H1 (cell line): ENCODE data around the gene JPH3. TPM values are rescaled to one million over a fixed set of nuclear protein-coding genes. Genes with fewer than 3 reads are reported as not detected.

Experiments used
- CTCF ChIA-PET: fragments of 300-600 bp; sonication (Branson Sonifier 250); formaldehyde crosslinking; loops from one replicate; lab custom pipeline; 2021; ENCODE audit not compliant: partially characterized antibody; lab: Charles Lee
- POLR2A ChIA-PET: fragments of 300-600 bp; sonication (Branson Sonifier 250); formaldehyde crosslinking; loops from one replicate; lab custom pipeline; 2021; ENCODE audit warnings: inconsistent platforms; ENCODE audit not compliant: partially characterized antibody; lab: Charles Lee
- DNase-seq, 2 experiments: peaks; one replicate each; pipeline versions ENCODE4 v3.0.0 to v3.0.0-alpha.2; 2010 to 2022; ENCODE audit warnings: low spot score in 2 of 2, low read depth in 1 of 2, mixed read lengths in 1 of 2
- FAIRE-seq: peaks from 2 replicates; lab custom pipeline; 2011; peaks lifted over from hg19 to GRCh38; lab: Jason Lieb, UNC
- H2AFZ ChIP-seq: 2 replicates; pipeline ENCODE4 v1.8.1; 2012; ENCODE audit warnings: low read length, inconsistent platforms
- H2AK5ac ChIP-seq: 2 replicates; pipeline ENCODE4 v1.6.1; 2013; ENCODE audit warnings: low read depth, low read length
- H2BK120ac ChIP-seq: replicated peaks from 2 replicates; pipeline ENCODE3; 2013; ENCODE audit warnings: low read depth, low read length, inconsistent platforms
- H2BK12ac ChIP-seq: 2 replicates; pipeline ENCODE4 v1.6.1; 2013; ENCODE audit warnings: low read depth, low read length
- H2BK15ac ChIP-seq: 2 replicates; pipeline ENCODE4 v1.6.1; 2013; ENCODE audit warnings: low read length
- H2BK20ac ChIP-seq: 2 replicates; pipeline ENCODE4 v1.6.1; 2013; ENCODE audit warnings: low read length
- H2BK5ac ChIP-seq: 2 replicates; pipeline ENCODE4 v1.6.1; 2013; ENCODE audit warnings: low read depth, low read length
- H3K14ac ChIP-seq: 2 replicates; pipeline ENCODE4 v1.6.1; 2013; ENCODE audit warnings: inconsistent platforms; ENCODE audit not compliant: insufficient read length
- H3K18ac ChIP-seq: 2 replicates; pipeline ENCODE4 v1.6.1; 2013; ENCODE audit warnings: low read length; ENCODE audit errors: extremely low read depth
- H3K23ac ChIP-seq: 2 replicates; pipeline ENCODE4 v1.6.1; 2013; ENCODE audit warnings: inconsistent platforms; ENCODE audit not compliant: insufficient read length
- H3K23me2 ChIP-seq: 2 replicates; pipeline ENCODE4 v1.6.1; 2013; ENCODE audit warnings: low read depth, low read length
- H3K27ac ChIP-seq: 2 replicates; pipeline ENCODE4 v1.6.1; 2011; ENCODE audit warnings: low read depth, low read length, inconsistent platforms
- H3K27me3 ChIP-seq, 4 experiments: replicated peaks in 1 of 4; 1 replicate in 1 of 4; 2 replicates in 3 of 4; pipeline versions ENCODE4 v1.6.1 to v1.8.1; 2011 to 2013; ENCODE audit warnings: low read length in 3 of 4, mild to moderate bottlenecking in 3 of 4, inconsistent platforms in 2 of 4, mixed read lengths in 2 of 4, moderate library complexity in 1 of 4; ENCODE audit not compliant: control insufficient read depth in 3 of 4, insufficient read depth in 3 of 4; ENCODE audit errors: extremely low read depth in 1 of 4
- H3K36me3 ChIP-seq, 4 experiments: 2 replicates each; pipeline versions ENCODE4 v1.6.1 to v1.8.1; 2011 to 2013; ENCODE audit warnings: mild to moderate bottlenecking in 4 of 4, low read length in 3 of 4, moderate library complexity in 2 of 4, control low read depth in 1 of 4, inconsistent platforms in 1 of 4; ENCODE audit not compliant: insufficient read depth in 4 of 4, control insufficient read depth in 2 of 4
- H3K4ac ChIP-seq: replicated peaks from 2 replicates; pipeline ENCODE3; 2013; ENCODE audit warnings: low read length, low read depth, mixed read lengths, inconsistent platforms; ENCODE audit not compliant: insufficient read length
- H3K4me1 ChIP-seq, 4 experiments: replicated peaks in 1 of 4; 1 replicate in 1 of 4; 2 replicates in 3 of 4; pipeline versions ENCODE4 v1.6.1 to v1.8.1; 2011 to 2013; ENCODE audit warnings: low read length in 3 of 4, inconsistent platforms in 2 of 4, mixed read lengths in 1 of 4; ENCODE audit not compliant: insufficient read depth in 4 of 4, control insufficient read depth in 3 of 4
- H3K4me2 ChIP-seq, 2 experiments: 2 replicates each; pipeline versions ENCODE4 v1.6.1 to v1.8.1; 2011 to 2013; ENCODE audit warnings: low read depth in 2 of 2, low read length in 2 of 2, control low read depth in 1 of 2, inconsistent platforms in 1 of 2, mild to moderate bottlenecking in 1 of 2; ENCODE audit not compliant: insufficient read depth in 1 of 2
- H3K4me3 ChIP-seq, 4 experiments: fragments of 200-600, 300-600 bp in 1 of 4; sonication (generic), shearing (Covaris generic), sonication (Bioruptor Twin) in 1 of 4; 2 replicates each; pipeline versions ENCODE4 v1.5.1 to v1.8.1; 2011 to 2016; ENCODE audit warnings: low read length in 4 of 4, low read depth in 3 of 4, control low read depth in 2 of 4, inconsistent platforms in 2 of 4, mild to moderate bottlenecking in 2 of 4, mixed read lengths in 1 of 4, moderate library complexity in 1 of 4; ENCODE audit not compliant: insufficient read depth in 2 of 4; ENCODE audit errors: extremely low read depth in 1 of 4
- H3K56ac ChIP-seq: replicated peaks from 2 replicates; pipeline ENCODE3; 2013; ENCODE audit warnings: low read depth, mild to moderate bottlenecking, mixed read lengths, low read length, inconsistent platforms; ENCODE audit not compliant: insufficient read length
- H3K79me1 ChIP-seq: 2 replicates; pipeline ENCODE4 v1.6.1; 2013; ENCODE audit warnings: low read depth, low read length, control low read depth
- H3K79me2 ChIP-seq, 2 experiments: 2 replicates each; pipeline versions ENCODE4 v1.6.1 to v1.8.1; 2012 to 2013; ENCODE audit warnings: low read length in 2 of 2, mild to moderate bottlenecking in 2 of 2, inconsistent platforms in 1 of 2; ENCODE audit not compliant: insufficient read depth in 2 of 2, control insufficient read depth in 1 of 2
- H3K9ac ChIP-seq, 4 experiments: replicated peaks in 1 of 4; 1 replicate in 1 of 4; 2 replicates in 3 of 4; pipeline versions ENCODE4 v1.6.1 to v1.8.1; 2011 to 2013; ENCODE audit warnings: low read depth in 3 of 4, low read length in 3 of 4, control low read depth in 2 of 4, mild to moderate bottlenecking in 2 of 4, moderate library complexity in 2 of 4, inconsistent platforms in 1 of 4; ENCODE audit errors: extremely low read depth in 1 of 4
- H3K9me3 ChIP-seq, 2 experiments: 2 replicates each; pipeline versions ENCODE4 v1.6.1 to v1.8.1; 2012 to 2013; ENCODE audit warnings: mild to moderate bottlenecking in 2 of 2, moderate library complexity in 2 of 2, control low read depth in 1 of 2, inconsistent platforms in 1 of 2, low read depth in 1 of 2, low read length in 1 of 2, mixed read lengths in 1 of 2; ENCODE audit not compliant: insufficient read depth in 2 of 2
- H4K20me1 ChIP-seq, 2 experiments: replicated peaks in 1 of 2; 2 replicates each; pipeline versions ENCODE3 to v1.8.1; 2011 to 2013; ENCODE audit warnings: inconsistent platforms in 2 of 2, low read length in 2 of 2, mild to moderate bottlenecking in 1 of 2; ENCODE audit not compliant: insufficient read depth in 2 of 2, control insufficient read depth in 1 of 2
- H4K5ac ChIP-seq: 2 replicates; pipeline ENCODE4 v1.6.1; 2013; ENCODE audit warnings: low read length, low read depth, mixed read lengths, inconsistent platforms; ENCODE audit not compliant: insufficient read length
- H4K8ac ChIP-seq: 2 replicates; pipeline ENCODE4 v1.8.0; 2013; ENCODE audit warnings: mild to moderate bottlenecking, moderate library complexity, low read length, inconsistent platforms; ENCODE audit not compliant: insufficient read depth; ENCODE audit errors: extremely low read depth
- H4K91ac ChIP-seq: replicated peaks from 2 replicates; pipeline ENCODE3; 2013; ENCODE audit warnings: low read length, mixed read lengths, inconsistent platforms; ENCODE audit not compliant: insufficient read length
- CHD1 ChIP-seq: IDR thresholded peaks from 2 replicates; pipeline ENCODE4 v1.6.1; 2012; ENCODE audit warnings: low read depth, low read length, improper control_type of control experiment
- CTCF ChIP-seq, 3 experiments: IDR thresholded peaks; 1 replicate in 2 of 3; 2 replicates in 1 of 3; pipeline versions ENCODE4 v1.5.1 to v1.6.1; 2011; ENCODE audit warnings: low read length in 3 of 3, mild to moderate bottlenecking in 3 of 3, inconsistent platforms in 2 of 3, low read depth in 1 of 3, moderate library complexity in 1 of 3; ENCODE audit not compliant: insufficient read depth in 1 of 3; ENCODE audit errors: control extremely low read depth in 1 of 3
- SAP30 ChIP-seq: fragments of 300-600 bp; sonication (generic); IDR thresholded peaks from 2 replicates; pipeline ENCODE4 v1.7.1; 2012; ENCODE audit warnings: low read length, moderate library complexity, mild to moderate bottlenecking, inconsistent platforms; ENCODE audit not compliant: insufficient read depth, insufficient replicate concordance
- SP1 ChIP-seq: IDR thresholded peaks from 2 replicates; pipeline ENCODE4 v1.6.1; 2011; ENCODE audit warnings: low read depth, low read length
- TAF1 ChIP-seq: IDR thresholded peaks from 2 replicates; pipeline ENCODE4 v1.6.1; 2011; ENCODE audit warnings: mild to moderate bottlenecking, low read depth, low read length
- WGBS, 2 experiments: shearing (Covaris generic) in 1 of 2; methylation state at CpG; one replicate each; pipeline versions ENCODE4 v1.1.6 to v1.1.7; 2013 to 2015; ENCODE audit warnings: low lambda C conversion rate in 2 of 2, mixed read lengths in 2 of 2, inconsistent platforms in 1 of 2, low coverage in 1 of 2, missing lambda C conversion rate in 1 of 2; ENCODE audit not compliant: insufficient replicate concordance in 2 of 2, insufficient coverage in 1 of 2, insufficient read length in 1 of 2; ENCODE audit errors: extremely low coverage in 1 of 2, missing lambda C conversion rate in 1 of 2; 5-methylcytosine and 5-hydroxymethylcytosine counted together
- polyA plus RNA-seq, 7 experiments: library from polyadenylated mRNA; depleted of rRNA in 3 of 7; stranded (reverse) in 5 of 7; unstranded in 2 of 7; fragments of >200 nt in 5 of 7; fragments of 200-250 nt in 2 of 7; gene quantifications; 1 replicate in 5 of 7; 2 replicates in 1 of 7; 4 replicates in 1 of 7; pipeline versions ENCODE4 v1.2.1 to v1.2.3, GENCODE V29; 2011 to 2013; ENCODE audit warnings: missing spikeins in 2 of 7, mixed read lengths in 2 of 7
- total RNA-seq: library from RNA; stranded (reverse); fragmentation: NEBNext Ultra II Directional; extraction: Animal tissue kit (Norgen Biotek cat#: 25700); gene quantifications from 2 replicates; pipeline ENCODE4 v1.2.1, GENCODE V29; 2021
- TF ChIP-seq, protein P1 (sequence below): IDR thresholded peaks from 2 replicates; pipeline ENCODE4 v1.6.1; 2012; ENCODE audit warnings: inconsistent platforms
- TF ChIP-seq, protein P2 (sequence below): IDR thresholded peaks from 2 replicates; pipeline ENCODE4 v1.6.1; 2011; ENCODE audit warnings: low read length, improper control_type of control experiment

The JPH3 gene
- total and polyA plus RNA-seq, 2 of the 8 experiments (the other 6 are each of a cell fraction or from before 2014, with no cell fraction given), result 10.3 to 28.3 TPM

DNA sequence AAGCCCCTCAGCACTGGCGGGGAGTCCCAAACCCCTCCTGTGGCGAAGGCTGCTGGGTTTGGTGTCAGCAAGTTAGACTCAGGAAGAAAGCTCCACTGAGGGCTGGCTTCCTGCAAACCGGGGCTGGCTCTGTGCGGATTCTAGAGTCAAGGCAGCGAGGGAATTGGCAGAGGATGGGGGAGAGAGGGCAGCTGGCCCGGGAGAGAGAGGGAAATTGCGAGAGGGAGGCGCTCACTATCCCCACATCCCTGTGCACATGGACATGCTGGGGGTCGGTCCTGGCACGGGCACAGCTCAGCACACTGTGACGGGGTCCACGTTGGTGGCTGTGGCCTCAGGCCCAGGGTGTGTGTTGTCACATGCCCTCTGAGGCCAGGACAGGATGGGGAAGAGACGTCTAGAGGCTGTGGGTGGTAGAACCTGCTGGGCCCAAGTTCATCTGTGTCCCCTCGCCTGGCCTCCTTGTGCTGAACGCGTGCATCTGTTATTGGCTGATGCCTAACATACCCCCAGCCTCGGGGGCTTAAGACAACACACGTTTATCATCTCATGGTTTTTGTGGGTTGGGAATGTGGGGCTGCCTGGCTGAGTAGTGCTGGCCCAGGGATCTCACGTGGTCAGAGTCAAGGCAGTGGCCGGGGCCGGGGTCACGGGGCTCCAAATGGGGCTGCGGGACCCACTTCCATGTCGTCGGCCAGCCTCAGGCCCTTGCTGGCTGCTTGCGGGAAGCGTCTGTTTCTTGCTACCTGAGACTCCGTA, 16.7 kb upstream of the JPH3 start:
- ChIA-PET POLR2A (interaction anchor here (1.0 to 2.4 kb wide), 3 partner anchors 10 to 19 kb away, joined by 4 to 9 read pairs (median 5); no protein-coding TSS in a partner anchor), CTCF (interaction anchor here (0.7 to 12.2 kb wide), 14 partner anchors 13 to 169 kb away, joined by 3 to 231 read pairs (median 4); partner anchors contain the start of gene JPH3)
- peak overlapping the region; percentile 93 for H2BK12ac ChIP-seq
- no peaks in the 10 kb centered on the region for H3K36me3 ChIP-seq
- no peaks in the 10 kb centered on the region for H3K23me2 ChIP-seq
- H3K4me2 ChIP-seq, result no peak overlapping the region
- H2BK15ac ChIP-seq, result peak overlapping the region; percentile 53; the same call in 1 of the 2 replicates
- H3K14ac ChIP-seq, result no peak overlapping the region
- H2BK120ac ChIP-seq, result no peak overlapping the region
- peak overlapping the region; percentile 32; the same call in 1 of the 2 replicates for H3K18ac ChIP-seq
- H3K56ac ChIP-seq, result no peak overlapping the region
- H3K23ac ChIP-seq, result no peak overlapping the region
- DNase-seq (no peak), FAIRE-seq (no peak)
- H4K20me1 ChIP-seq, result no peaks in the 10 kb centered on the region
- no peak overlapping the region for H2AK5ac ChIP-seq
- no peak overlapping the region for H3K4me3 ChIP-seq
- H3K79me1 ChIP-seq, result no peaks in the 10 kb centered on the region
- no peaks in the 10 kb centered on the region for H3K27me3 ChIP-seq
- no peak overlapping the region for H3K9ac ChIP-seq
- no peak overlapping the region for H2AFZ ChIP-seq
- H3K27ac ChIP-seq, result no peak overlapping the region
- 80% methylated on average over 26 of the region's 28 CpGs; no CpG with 5 or more reads in 1 of the 2 experiments for WGBS, 2 experiments
- no peak overlapping the region for H4K5ac ChIP-seq
- H4K91ac ChIP-seq, result no peak overlapping the region
- H2BK20ac ChIP-seq, result 0 out of 2 replicates have a peak overlapping the region, but pooled peaks have one; percentile 61
- no peak overlapping the region for H4K8ac ChIP-seq
- H2BK5ac ChIP-seq, result 0 out of 2 replicates have a peak overlapping the region, but pooled peaks have one; percentile 5
- H3K4ac ChIP-seq, result no peak overlapping the region
- no peaks in the 10 kb centered on the region for H3K9me3 ChIP-seq
- peaks cover 3 to 17% (median 9%) of the 10 kb centered on the region in 4 experiments for H3K4me1 ChIP-seq
- H3K79me2 ChIP-seq, result no peaks in the 10 kb centered on the region
- TF ChIP-seq CTCF (IDR thresholded peaks at IDR 0.05; ENCODE audit: control extremely low read depth in 1 of 3, insufficient read depth in 1 of 3, low read depth in 1 of 3, low read length in 3 of 3) (no peak), SAP30 (no peak), CHD1 (no peak), TAF1 (no peak), SP1 (no peak)
- TF ChIP-seq, protein P1, sequence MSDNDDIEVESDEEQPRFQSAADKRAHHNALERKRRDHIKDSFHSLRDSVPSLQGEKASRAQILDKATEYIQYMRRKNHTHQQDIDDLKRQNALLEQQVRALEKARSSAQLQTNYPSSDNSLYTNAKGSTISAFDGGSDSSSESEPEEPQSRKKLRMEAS, result no peak
- TF ChIP-seq, protein P2, sequence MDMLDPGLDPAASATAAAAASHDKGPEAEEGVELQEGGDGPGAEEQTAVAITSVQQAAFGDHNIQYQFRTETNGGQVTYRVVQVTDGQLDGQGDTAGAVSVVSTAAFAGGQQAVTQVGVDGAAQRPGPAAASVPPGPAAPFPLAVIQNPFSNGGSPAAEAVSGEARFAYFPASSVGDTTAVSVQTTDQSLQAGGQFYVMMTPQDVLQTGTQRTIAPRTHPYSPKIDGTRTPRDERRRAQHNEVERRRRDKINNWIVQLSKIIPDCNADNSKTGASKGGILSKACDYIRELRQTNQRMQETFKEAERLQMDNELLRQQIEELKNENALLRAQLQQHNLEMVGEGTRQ, result no peak
